Endothelial cell (in vitro differentiated cells): ENCODE results near the gene ST3GAL5. TPM values are rescaled to one million over a fixed set of nuclear protein-coding genes. Genes with fewer than 3 reads are reported as not detected.

Experiments
- DNase-seq: peaks from one replicate; pipeline ENCODE4 v3.0.0; 2021; ENCODE audit warnings: low spot score
- H3K27ac Mint-ChIP-seq: one replicate; pipeline ENCODE4 v1.8.0; 2021; ENCODE audit warnings: mixed read lengths, inconsistent platforms; ENCODE audit not compliant: unreplicated experiment
- H3K27me3 Mint-ChIP-seq: one replicate; pipeline ENCODE4 v1.8.0; 2021; ENCODE audit warnings: mild to moderate bottlenecking, moderate library complexity, mixed read lengths, inconsistent platforms; ENCODE audit not compliant: unreplicated experiment
- H3K36me3 Mint-ChIP-seq: one replicate; pipeline ENCODE4 v1.8.0; 2021; ENCODE audit warnings: mild to moderate bottlenecking, low read depth, mixed read lengths, inconsistent platforms; ENCODE audit not compliant: unreplicated experiment
- H3K4me1 Mint-ChIP-seq: one replicate; pipeline ENCODE4 v1.8.0; 2021; ENCODE audit warnings: mild to moderate bottlenecking, mixed read lengths, inconsistent platforms; ENCODE audit not compliant: unreplicated experiment
- H3K4me3 Mint-ChIP-seq: one replicate; pipeline ENCODE4 v1.8.0; 2021; ENCODE audit warnings: mild to moderate bottlenecking, mixed read lengths, inconsistent platforms; ENCODE audit not compliant: unreplicated experiment
- H3K9me3 Mint-ChIP-seq: one replicate; pipeline ENCODE4 v1.8.0; 2021; ENCODE audit warnings: mixed read lengths, inconsistent platforms; ENCODE audit not compliant: unreplicated experiment
- total RNA-seq: library from RNA; stranded (reverse); fragmentation: NEBNext Ultra II Directional; extraction: Animal tissue kit (Norgen Biotek cat#: 25700); gene quantifications from one replicate; pipeline ENCODE4 v1.2.1, GENCODE V29; 2021; ENCODE audit not compliant: unreplicated experiment
- TF ChIP-seq, protein P1 (sequence below): fragments of 200-600 bp; sonication (generic); IDR thresholded peaks from one replicate; pipeline ENCODE4 v1.5.0; 2021; ENCODE audit warnings: antibody characterized with exemption; ENCODE audit not compliant: unreplicated experiment

ST3GAL5 gene
- total RNA-seq, 1 donor from 2014 or later: 49.8 TPM

GRCh38 chr2:85806358-85807118, 82.3 kb downstream of the ST3GAL5 start:
- H3K4me1 Mint-ChIP-seq: no peaks in the 10 kb centered on the region
- no peaks in the 10 kb centered on the region for H3K36me3 Mint-ChIP-seq
- no peak overlapping the region for H3K27ac Mint-ChIP-seq
- TF ChIP-seq, protein P1, sequence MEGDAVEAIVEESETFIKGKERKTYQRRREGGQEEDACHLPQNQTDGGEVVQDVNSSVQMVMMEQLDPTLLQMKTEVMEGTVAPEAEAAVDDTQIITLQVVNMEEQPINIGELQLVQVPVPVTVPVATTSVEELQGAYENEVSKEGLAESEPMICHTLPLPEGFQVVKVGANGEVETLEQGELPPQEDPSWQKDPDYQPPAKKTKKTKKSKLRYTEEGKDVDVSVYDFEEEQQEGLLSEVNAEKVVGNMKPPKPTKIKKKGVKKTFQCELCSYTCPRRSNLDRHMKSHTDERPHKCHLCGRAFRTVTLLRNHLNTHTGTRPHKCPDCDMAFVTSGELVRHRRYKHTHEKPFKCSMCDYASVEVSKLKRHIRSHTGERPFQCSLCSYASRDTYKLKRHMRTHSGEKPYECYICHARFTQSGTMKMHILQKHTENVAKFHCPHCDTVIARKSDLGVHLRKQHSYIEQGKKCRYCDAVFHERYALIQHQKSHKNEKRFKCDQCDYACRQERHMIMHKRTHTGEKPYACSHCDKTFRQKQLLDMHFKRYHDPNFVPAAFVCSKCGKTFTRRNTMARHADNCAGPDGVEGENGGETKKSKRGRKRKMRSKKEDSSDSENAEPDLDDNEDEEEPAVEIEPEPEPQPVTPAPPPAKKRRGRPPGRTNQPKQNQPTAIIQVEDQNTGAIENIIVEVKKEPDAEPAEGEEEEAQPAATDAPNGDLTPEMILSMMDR: no peak
- H3K27me3 Mint-ChIP-seq: peaks cover 4% of the 10 kb centered on the region
- H3K4me3 Mint-ChIP-seq: no peak overlapping the region
- H3K9me3 Mint-ChIP-seq: no peaks in the 10 kb centered on the region
- no peak for DNase-seq

GRCh38 chr2:85804583-85804982, 84.2 kb downstream of the ST3GAL5 start:
- TF ChIP-seq, protein P1: peak; percentile 85
- Mint-ChIP-seq H3K9me3 (no peaks in the 10 kb centered on the region), H3K27me3 (peaks cover 4% of the 10 kb centered on the region), H3K27ac (no peak overlapping the region), H3K4me3 (no peak overlapping the region), H3K4me1 (no peaks in the 10 kb centered on the region), H3K36me3 (no peaks in the 10 kb centered on the region)
- DNase-seq: no peak

DNA sequence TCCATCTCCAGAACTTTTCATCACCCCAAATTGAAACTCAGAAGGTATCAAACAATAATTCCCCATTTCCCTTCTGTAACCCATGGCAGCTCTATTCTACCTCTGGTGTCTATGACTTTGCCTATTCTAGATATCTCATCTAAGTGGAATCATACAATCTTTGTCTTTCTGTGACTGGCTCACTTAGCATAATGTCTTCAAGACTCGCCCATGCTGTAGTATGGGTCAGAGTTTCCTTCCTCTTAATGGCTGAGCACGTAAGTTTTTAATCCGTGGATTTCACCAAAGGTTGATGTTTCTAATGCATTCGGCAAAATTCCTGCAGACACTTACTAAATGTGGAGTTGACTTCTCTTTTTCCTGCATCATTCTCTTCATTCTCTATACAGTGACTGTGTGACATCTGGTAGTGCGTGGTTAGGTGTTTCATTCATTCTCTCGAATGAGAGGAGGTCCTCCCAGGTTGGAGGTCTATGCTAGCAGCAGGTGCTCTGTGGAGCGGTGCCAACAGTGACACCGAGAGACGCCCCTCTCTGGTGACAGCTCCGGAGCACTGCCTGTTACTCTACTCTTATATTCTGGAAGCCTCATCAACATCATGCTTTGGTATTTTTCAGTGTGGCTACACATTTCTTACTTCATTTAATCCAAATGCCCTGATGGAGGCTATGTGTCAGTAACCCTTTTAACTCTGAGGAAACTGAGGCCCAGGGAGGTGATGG, 84.9 kb downstream of the ST3GAL5 start:
- Mint-ChIP-seq H3K4me1 (no peaks in the 10 kb centered on the region), H3K9me3 (no peaks in the 10 kb centered on the region)

DNA sequence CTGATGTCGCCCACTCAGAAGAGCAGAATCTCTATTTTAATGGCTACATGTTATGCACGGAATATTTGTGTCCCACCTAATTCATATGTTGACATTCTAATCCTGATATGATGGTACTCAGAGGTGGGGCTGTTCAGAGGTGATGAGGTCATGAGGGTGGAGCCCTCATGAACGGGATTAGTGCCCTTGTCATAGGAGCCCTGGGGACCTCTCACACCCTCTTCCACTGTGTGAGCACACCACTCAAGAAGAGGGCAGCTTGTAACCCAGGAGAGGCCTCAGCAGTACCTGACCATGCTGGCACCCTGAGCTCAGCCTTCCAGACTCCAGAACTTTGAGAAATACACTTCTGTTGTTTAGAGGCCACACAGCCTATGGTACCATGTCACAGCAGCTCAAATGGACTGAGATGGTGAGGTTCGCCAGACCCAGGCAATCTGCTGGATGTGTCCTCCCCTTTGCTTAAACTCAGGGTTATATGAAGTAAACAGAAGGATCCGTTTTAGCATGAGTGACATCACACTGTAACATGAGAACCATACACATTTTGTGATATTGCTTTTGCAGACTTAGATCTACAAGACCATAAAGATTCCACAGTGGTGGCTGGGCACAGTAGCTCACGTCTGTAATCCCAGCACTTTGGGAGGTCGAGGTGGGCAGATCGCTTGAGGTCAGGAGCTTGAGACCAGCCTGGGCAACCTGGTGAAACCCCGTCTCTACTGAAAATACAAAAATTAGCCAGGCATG, 86.3 kb downstream of the ST3GAL5 start:
- no peak overlapping the region for H3K4me3 Mint-ChIP-seq
- no peaks in the 10 kb centered on the region for H3K9me3 Mint-ChIP-seq
- no peak for DNase-seq
- TF ChIP-seq, protein P1: no peak
- H3K27me3 Mint-ChIP-seq: peaks cover 6% of the 10 kb centered on the region
- no peaks in the 10 kb centered on the region for H3K4me1 Mint-ChIP-seq
- no peak overlapping the region for H3K27ac Mint-ChIP-seq
- no peaks in the 10 kb centered on the region for H3K36me3 Mint-ChIP-seq

More for the DNA sequence above, 84.9 kb downstream of the ST3GAL5 start:
- no peak overlapping the region for H3K4me3 Mint-ChIP-seq
- H3K27ac Mint-ChIP-seq: no peak overlapping the region
- H3K27me3 Mint-ChIP-seq: peaks cover 4% of the 10 kb centered on the region
- no peak for DNase-seq
- TF ChIP-seq, protein P1: no peak
- no peaks in the 10 kb centered on the region for H3K36me3 Mint-ChIP-seq
